K562 (cell line): ENCODE measurements around the gene PRSS23. TPM values are rescaled to one million over a fixed set of nuclear protein-coding genes. Genes with fewer than 3 reads are reported as not detected.

ENCODE experiments used
- ATAC-seq: fragments of 200-7000 bp; cut with Tn5 transposase; 3 replicates; pipeline ENCODE4 v1.9.1; 2020; ENCODE audit warnings: moderate library complexity
- BruUV-seq: library from RNA; stranded (reverse); fragments of 400-500 nt; replicated peaks from 2 replicates; lab custom pipeline; 2021; lab: Mats Ljungman, UMichigan
- CTCF ChIA-PET: fragments of 300-600 bp; formaldehyde crosslinking; extraction: SDS; loops from one replicate; lab custom pipeline; 2021; ENCODE audit warnings: low intra/inter-chr PET ratio; lab: Yijun Ruan, JAX
- POLR2A ChIA-PET: fragments of 300-600, 350-650 bp; sonication (Branson Sonifier 250); formaldehyde crosslinking; extraction: SDS; loops from one replicate; lab custom pipeline; 2021; ENCODE audit warnings: antibody characterized with exemption, inconsistent platforms; lab: Yijun Ruan, JAX
- DNase-seq, 4 experiments: peaks; one replicate each; pipeline versions ENCODE4 v3.0.0 to v3.0.0-alpha.2; 2011 to 2018; ENCODE audit warnings: low spot score in 3 of 4, mixed read lengths in 3 of 4; ENCODE audit errors: extremely low read depth in 1 of 4
- FAIRE-seq: peaks from 2 replicates; lab custom pipeline; 2011; peaks lifted over from hg19 to GRCh38; lab: Jason Lieb, UNC
- H2AFZ ChIP-seq: 2 replicates; pipeline ENCODE4 v1.6.0; 2011; ENCODE audit warnings: low read depth, low read length, control low read depth, inconsistent platforms
- H3K27ac ChIP-seq: fragments of 200-600 bp; 3 replicates; pipeline ENCODE4 v1.8.0; 2011; ENCODE audit warnings: low read depth, mild to moderate bottlenecking, control low read depth, inconsistent platforms, low read length, moderate library complexity, mixed read lengths; ENCODE audit errors: extremely low read depth
- H3K27me3 ChIP-seq, 2 experiments: fragments of 300-600 bp in 1 of 2; 2 replicates in 1 of 2; 3 replicates in 1 of 2; pipeline versions ENCODE4 v1.6.0 to v1.8.0; 2011; ENCODE audit warnings: inconsistent platforms in 2 of 2, low read length in 2 of 2, mild to moderate bottlenecking in 1 of 2, mixed read lengths in 1 of 2, moderate library complexity in 1 of 2; ENCODE audit not compliant: control insufficient read depth in 2 of 2, insufficient read depth in 2 of 2
- H3K36me3 ChIP-seq: fragments of 300-600 bp; 3 replicates; pipeline ENCODE4 v1.8.0; 2011; ENCODE audit warnings: mild to moderate bottlenecking, low read length, inconsistent platforms; ENCODE audit not compliant: control insufficient read depth, insufficient read depth
- H3K4me1 ChIP-seq, 2 experiments: fragments of 200-600 bp in 1 of 2; replicated peaks in 1 of 2; 2 replicates in 1 of 2; 3 replicates in 1 of 2; pipeline versions ENCODE4 v1.5.1 to v1.8.0; 2011; ENCODE audit warnings: inconsistent platforms in 2 of 2, low read length in 2 of 2, mild to moderate bottlenecking in 1 of 2, mixed read lengths in 1 of 2, moderate library complexity in 1 of 2; ENCODE audit not compliant: control insufficient read depth in 2 of 2, insufficient read depth in 2 of 2
- H3K4me2 ChIP-seq: 2 replicates; pipeline ENCODE4 v1.6.1; 2011; ENCODE audit warnings: low read length, control low read depth, inconsistent platforms, mixed read lengths; ENCODE audit not compliant: insufficient read depth
- H3K4me3 ChIP-seq: fragments of 200-600 bp; sonication (generic), shearing (Covaris generic); 2 replicates; pipeline ENCODE4 v1.5.1; 2016; ENCODE audit warnings: control low read depth, inconsistent platforms
- H3K79me2 ChIP-seq: fragments of 200-600 bp; 3 replicates; pipeline ENCODE4 v1.8.0; 2011; ENCODE audit warnings: low read length, inconsistent platforms; ENCODE audit not compliant: control insufficient read depth, insufficient read depth
- H3K9ac ChIP-seq, 2 experiments: 2 replicates each; pipeline versions ENCODE4 v1.6.0 to v1.6.1; 2011; ENCODE audit warnings: low read depth in 2 of 2, low read length in 2 of 2, control low read depth in 1 of 2, inconsistent platforms in 1 of 2, mild to moderate bottlenecking in 1 of 2, mixed read lengths in 1 of 2; ENCODE audit not compliant: insufficient read depth in 1 of 2
- H3K9me1 ChIP-seq: one replicate; pipeline ENCODE4 v1.6.0; 2011; ENCODE audit warnings: inconsistent platforms, mild to moderate bottlenecking, low read length, moderate library complexity; ENCODE audit not compliant: control insufficient read depth, insufficient read depth
- H3K9me3 ChIP-seq: replicated peaks from 2 replicates; pipeline ENCODE4 v1.5.1; 2011; ENCODE audit warnings: low read depth, low read length, inconsistent platforms; ENCODE audit not compliant: control insufficient read depth, insufficient read depth
- H4K20me1 ChIP-seq: replicated peaks from 2 replicates; pipeline ENCODE4 v1.6.1; 2011; ENCODE audit warnings: low read length, inconsistent platforms, mixed read lengths; ENCODE audit not compliant: control insufficient read depth, insufficient read depth
- C11orf30 ChIP-seq: fragments of 450-650 bp; IDR thresholded peaks from 2 replicates; pipeline ENCODE4 v1.6.1; 2016; ENCODE audit warnings: low read depth, mild to moderate bottlenecking
- MAFF ChIP-seq: IDR thresholded peaks from 2 replicates; pipeline ENCODE4 v1.6.1; 2012; ENCODE audit warnings: low read length, improper control_type of control experiment
- MAFG ChIP-seq: fragments of 450-650 bp; conservative IDR thresholded peaks from 2 replicates; pipeline ENCODE4 v1.6.1; 2016; ENCODE audit warnings: missing genetic modification characterization, missing compliant biosample characterization
- MAFK ChIP-seq: IDR thresholded peaks from 2 replicates; pipeline ENCODE4 v1.6.1; 2011; ENCODE audit warnings: low read length, improper control_type of control experiment
- SOX6 ChIP-seq: fragments of 450-650 bp; IDR thresholded peaks from 2 replicates; pipeline ENCODE4 v1.6.1; 2014; ENCODE audit warnings: mild to moderate bottlenecking
- SREBF1 ChIP-seq: fragments of 150-350 bp; IDR thresholded peaks from 2 replicates; pipeline ENCODE4 v1.6.1; 2014; ENCODE audit warnings: antibody characterized with exemption, low read depth, low read length, borderline replicate concordance
- STAT6 ChIP-seq: sonication (generic); formaldehyde crosslinking; IDR thresholded peaks from 2 replicates; pipeline ENCODE4 v1.8.1; 2023; ENCODE audit warnings: mild to moderate bottlenecking, missing genetic modification reagents
- TEAD1 ChIP-seq, 2 experiments: fragments of 450-650 bp in 1 of 2; sonication (generic) in 1 of 2; formaldehyde crosslinking; IDR thresholded peaks; 2 replicates each; pipeline versions ENCODE4 v1.4.0 to v1.8.0; 2020 to 2022; ENCODE audit warnings: mild to moderate bottlenecking in 2 of 2, missing genetic modification reagents in 1 of 2
- ZBTB1 ChIP-seq: sonication (generic); formaldehyde crosslinking; IDR thresholded peaks from 2 replicates; pipeline ENCODE4 v1.8.1; 2023; ENCODE audit warnings: missing genetic modification reagents, low read depth, mild to moderate bottlenecking, borderline replicate concordance
- ZNF316 ChIP-seq: fragments of 450-650 bp; IDR thresholded peaks from 2 replicates; pipeline ENCODE4 v1.6.1; 2016
- WGBS: fragments of 100-300 bp; shearing (Covaris generic); methylation state at CpG from one replicate; pipeline ENCODE4 v1.1.6; 2016; ENCODE audit warnings: low coverage, mixed read lengths; ENCODE audit not compliant: insufficient coverage; ENCODE audit errors: missing lambda C conversion rate; 5-methylcytosine and 5-hydroxymethylcytosine counted together
- in situ Hi-C: fragments of 300-500 bp; cut with MboI; formaldehyde crosslinking; loops from 4 replicates; pipeline ENCODE4 v1.15.0; 2018; ENCODE audit warnings: inconsistent platforms, mixed read lengths
- intact Hi-C: fragments of 100-400 bp; cut with micrococcal nuclease; formaldehyde crosslinking; loops from 2 replicates; pipeline ENCODE4 v1.14.2; 2022
- polyA plus RNA-seq, 8 experiments: library from polyadenylated mRNA; depleted of rRNA in 4 of 8; stranded (reverse) in 5 of 8; unstranded in 3 of 8; fragments of >200 nt; fragmentation: Nextera tagmentation in 2 of 8; fragmentation: Illumina TruSeq in 1 of 8; extraction: Ambion mirVana in 2 of 8; extraction: Trizol in 1 of 8; gene quantifications; 2 replicates each; pipeline versions ENCODE4 v1.2.1 to v1.2.3, GENCODE V29; 2011 to 2014; ENCODE audit warnings: inconsistent platforms in 1 of 8, missing spikeins in 1 of 8
- total RNA-seq, 7 experiments: library from RNA; depleted of rRNA in 6 of 7; stranded (reverse); fragments of >200 nt in 6 of 7; fragmentation: Illumina TruSeq in 2 of 7; extraction: Trizol in 2 of 7; gene quantifications; 2 replicates each; pipeline versions ENCODE4 v1.2.1 to v1.2.3, GENCODE V29; 2011 to 2021; ENCODE audit warnings: low replicate concordance in 1 of 7
- TF ChIP-seq, protein P1 (sequence below): sonication (generic); formaldehyde crosslinking; IDR thresholded peaks from 2 replicates; pipeline ENCODE4 v1.8.0; 2022; ENCODE audit warnings: mild to moderate bottlenecking, low read depth, missing genetic modification reagents

The PRSS23 gene
- total and polyA plus RNA-seq, 9 of the 15 experiments (the other 6 are each of a cell fraction or from before 2014, with no cell fraction given): 0.04 to 0.51 (median 0.11) TPM; not detected in 2

DNA sequence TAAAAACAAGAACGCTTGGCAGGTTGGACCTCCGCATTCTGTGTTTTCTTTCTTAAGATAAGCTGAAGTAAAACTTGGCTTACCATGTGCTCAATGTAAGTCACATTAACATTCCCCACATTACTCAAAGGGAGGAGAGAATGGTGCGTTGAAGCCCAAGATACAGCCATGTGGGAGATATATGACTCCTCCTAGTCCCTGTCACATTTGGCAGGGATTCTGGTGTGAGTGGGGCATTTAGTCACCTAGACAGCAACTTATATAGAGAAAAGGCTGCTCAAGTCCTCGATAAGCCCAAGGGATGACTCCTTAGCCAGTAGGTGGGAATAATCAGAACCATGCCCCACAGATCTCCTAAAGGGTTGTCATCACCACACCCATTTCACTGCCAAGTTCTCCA lies 4.6 kb downstream of the PRSS23 start (continued):
- TF ChIP-seq STAT6 (CRISPR knock-in tag): no peak
- TF ChIP-seq, protein P1, sequence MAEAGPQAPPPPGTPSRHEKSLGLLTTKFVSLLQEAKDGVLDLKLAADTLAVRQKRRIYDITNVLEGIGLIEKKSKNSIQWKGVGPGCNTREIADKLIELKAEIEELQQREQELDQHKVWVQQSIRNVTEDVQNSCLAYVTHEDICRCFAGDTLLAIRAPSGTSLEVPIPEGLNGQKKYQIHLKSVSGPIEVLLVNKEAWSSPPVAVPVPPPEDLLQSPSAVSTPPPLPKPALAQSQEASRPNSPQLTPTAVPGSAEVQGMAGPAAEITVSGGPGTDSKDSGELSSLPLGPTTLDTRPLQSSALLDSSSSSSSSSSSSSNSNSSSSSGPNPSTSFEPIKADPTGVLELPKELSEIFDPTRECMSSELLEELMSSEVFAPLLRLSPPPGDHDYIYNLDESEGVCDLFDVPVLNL: no peak
- TF ChIP-seq TEAD1 (CRISPR knock-in tag; IDR thresholded peaks at IDR 0.05): no peak

- ChIA-PET CTCF (no interaction called here), POLR2A (interaction anchor here (1.1 to 1.5 kb wide), 2 partner anchors 197 to 455 kb away, joined by 3 to 4 read pairs; no protein-coding TSS in a partner anchor)
- Histone ChIP-seq H3K9me1 (no peaks in the 10 kb centered on the region), H3K27me3 (peaks cover 10 to 19% of the 10 kb centered on the region in 2 experiments), H3K79me2 (no peaks in the 10 kb centered on the region), H3K4me1 (no peaks in the 10 kb centered on the region), H3K36me3 (no peaks in the 10 kb centered on the region), H3K27ac (no peak overlapping the region), H3K9ac (no peak overlapping the region), H3K9me3 (no peaks in the 10 kb centered on the region), H3K4me2 (no peak overlapping the region), H4K20me1 (no peaks in the 10 kb centered on the region), H2AFZ (no peak overlapping the region), H3K4me3 (no peak overlapping the region)
- in situ Hi-C loops: no loop called here
- no peak for FAIRE-seq
- peak; percentile 69 for TF ChIP-seq C11orf30
- no peak for TF ChIP-seq SREBF1
- peak; percentile 73 for TF ChIP-seq MAFK
- peak; percentile 67 for TF ChIP-seq MAFF
- no peak for TF ChIP-seq ZBTB1
- TF ChIP-seq SOX6: no peak
- peak; percentile 74 for TF ChIP-seq ZNF316
- peak; percentile 84 for TF ChIP-seq MAFG
- no peak for ATAC-seq
- 3% methylated on average over 2 of the region's 2 CpGs for WGBS
- intact Hi-C loops: no loop called here
- no TSS peak for BruUV-seq
- DNase-seq: no peak
These were observed 5.5 kb downstream of the PRSS23 start for GRCh38 chr11:86805873-86806310.
